NK-92 (cell line): ENCODE measurements around the gene RALGAPB.

Experiments
- DNase-seq: peaks from one replicate; lab custom pipeline; 2025; ENCODE audit not compliant: unreplicated experiment; lab: John Stamatoyannopoulos, UW

Gene RALGAPB

GRCh38 chr20:38545771-38546170, 73.1 kb downstream of the RALGAPB start:
- no peak for DNase-seq

GRCh38 chr20:38547288-38548085, 74.8 kb downstream of the RALGAPB start:
- DNase-seq: no peak

- DNase-seq: no peak
These were observed 75.9 kb downstream of the RALGAPB start for GRCh38 chr20:38548356-38549083.

GRCh38 chr20:38550274-38550673, 77.6 kb downstream of the RALGAPB start:
- no peak for DNase-seq

GRCh38 chr20:38551056-38551626, 78.5 kb downstream of the RALGAPB start:
- no peak for DNase-seq

GRCh38 chr20:38554986-38555385, 82.3 kb downstream of the RALGAPB start:
- no peak for DNase-seq

GRCh38 chr20:38555395-38555794, 82.8 kb downstream of the RALGAPB start:
- no peak for DNase-seq

GRCh38 chr20:38557174-38557573, 84.5 kb downstream of the RALGAPB start:
- no peak for DNase-seq

GRCh38 chr20:38558596-38559360, 86.1 kb downstream of the RALGAPB start:
- DNase-seq: no peak

- no peak for DNase-seq
These were observed 87.1 kb downstream of the RALGAPB start for GRCh38 chr20:38559764-38560163.

- no peak for DNase-seq
These were observed 91.3 kb downstream of the RALGAPB start for GRCh38 chr20:38563802-38564431.

- DNase-seq: no peak
These were observed 92.0 kb downstream of the RALGAPB start for GRCh38 chr20:38564680-38565079.

GRCh38 chr20:38566036-38566598, 93.5 kb downstream of the RALGAPB start:
- DNase-seq: no peak

GRCh38 chr20:38569747-38570525, 97.3 kb downstream of the RALGAPB start:
- no peak for DNase-seq

GRCh38 chr20:38573413-38573812, 100.8 kb downstream of the RALGAPB start:
- no peak for DNase-seq

GRCh38 chr20:38579219-38579910, 106.7 kb downstream of the RALGAPB start:
- no peak for DNase-seq

- DNase-seq: no peak
These were observed 107.3 kb downstream of the RALGAPB start for GRCh38 chr20:38579921-38580320.

GRCh38 chr20:38581013-38581412, 108.4 kb downstream of the RALGAPB start, which contains the start of gene ADIG:
Gene ADIG (plus strand): TSS chr20:38581197. CDS start chr20:38581251, 54 bp downstream.
- no peak for DNase-seq

GRCh38 chr20:38581830-38582358, 109.3 kb downstream of the RALGAPB start:
- DNase-seq: no peak
